GM18909 (cell line): ENCODE results near the gene GDPD1.
"Not testable (repeated sequence)": the region's sequence is repeated elsewhere in the genome, so short reads cannot be mapped to it uniquely, and the experiment has no call there.

ENCODE experiments used
- ATAC-seq: cut with Tn5 transposase; IDR thresholded peaks from one replicate; pipeline ENCODE4 v1.9.1; 2021; ENCODE audit warnings: mild to moderate bottlenecking; ENCODE audit not compliant: unreplicated experiment, poor library complexity

GDPD1 gene

GRCh38 chr17:59311051-59311468 is 90.7 kb downstream of the GDPD1 start:
- no peak for ATAC-seq

- ATAC-seq, result not testable (repeated sequence)
Measured at GRCh38 chr17:59311521-59311920, 91.2 kb downstream of the GDPD1 start.

GRCh38 chr17:59315866-59316265 is 95.6 kb downstream of the GDPD1 start:
- no peak for ATAC-seq
